ENCODE measurements around the gene SLC2A4RG. TPM values are rescaled to one million over a fixed set of nuclear protein-coding genes. Genes with fewer than 3 reads are reported as not detected.
A peak's percentile ranks its signal among the peaks of the same experiment; 100 is the strongest.

SLC2A4RG gene
- total RNA-seq, 1 donor: 17.1 TPM

GRCh38 chr20:63740627-63741353 lies 1.2 kb downstream of the SLC2A4RG start:
- Histone ChIP-seq H3K4me3 (ENCODE audit: low read length) (peak overlapping the region; percentile 39), H3K4me1 (ENCODE audit: insufficient read depth, low read length) (peaks cover 43% of the 10 kb centered on the region), H3K27me3 (ENCODE audit: insufficient read depth, low read length) (no peaks in the 10 kb centered on the region), H3K9me3 (ENCODE audit: low read depth, low read length) (no peaks in the 10 kb centered on the region)

DNA sequence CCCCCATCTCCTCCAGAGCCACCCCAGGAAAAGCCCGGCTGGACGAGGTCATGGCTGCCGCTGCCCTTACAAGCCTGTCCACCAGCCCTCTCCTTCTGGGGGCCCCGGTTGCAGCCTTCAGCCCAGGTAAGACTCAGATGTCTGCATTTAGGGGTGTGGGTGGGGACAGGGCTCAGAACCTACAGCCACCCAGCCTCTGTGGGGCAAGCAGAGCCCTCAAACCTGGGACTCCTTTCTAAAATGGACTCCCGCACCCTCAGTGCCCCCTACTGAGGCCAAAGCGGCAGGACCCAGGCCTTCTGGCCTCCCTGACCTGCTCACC lies 1.7 kb downstream of the SLC2A4RG start:
- no peaks in the 10 kb centered on the region for H3K27me3 ChIP-seq (ENCODE audit: insufficient read depth, low read length)
- peaks cover 37% of the 10 kb centered on the region for H3K4me1 ChIP-seq (ENCODE audit: insufficient read depth, low read length)
- no peaks in the 10 kb centered on the region for H3K9me3 ChIP-seq (ENCODE audit: low read depth, low read length)
- no peak overlapping the region for H3K4me3 ChIP-seq (ENCODE audit: low read length)

- peaks cover 32% of the 10 kb centered on the region for H3K4me1 ChIP-seq (ENCODE audit: insufficient read depth, low read length)
- H3K9me3 ChIP-seq (ENCODE audit: low read depth, low read length): no peaks in the 10 kb centered on the region
- no peaks in the 10 kb centered on the region for H3K27me3 ChIP-seq (ENCODE audit: insufficient read depth, low read length)
- no peak overlapping the region for H3K4me3 ChIP-seq (ENCODE audit: low read length)
These were observed 2.3 kb downstream of the SLC2A4RG start for GRCh38 chr20:63741676-63742380.

- no peaks in the 10 kb centered on the region for H3K27me3 ChIP-seq (ENCODE audit: insufficient read depth, low read length)
- no peak overlapping the region for H3K4me3 ChIP-seq (ENCODE audit: low read length)
- peaks cover 26% of the 10 kb centered on the region for H3K4me1 ChIP-seq (ENCODE audit: insufficient read depth, low read length)
- no peaks in the 10 kb centered on the region for H3K9me3 ChIP-seq (ENCODE audit: low read depth, low read length)
These were observed 2.9 kb downstream of the SLC2A4RG start for GRCh38 chr20:63742381-63743024.

DNA sequence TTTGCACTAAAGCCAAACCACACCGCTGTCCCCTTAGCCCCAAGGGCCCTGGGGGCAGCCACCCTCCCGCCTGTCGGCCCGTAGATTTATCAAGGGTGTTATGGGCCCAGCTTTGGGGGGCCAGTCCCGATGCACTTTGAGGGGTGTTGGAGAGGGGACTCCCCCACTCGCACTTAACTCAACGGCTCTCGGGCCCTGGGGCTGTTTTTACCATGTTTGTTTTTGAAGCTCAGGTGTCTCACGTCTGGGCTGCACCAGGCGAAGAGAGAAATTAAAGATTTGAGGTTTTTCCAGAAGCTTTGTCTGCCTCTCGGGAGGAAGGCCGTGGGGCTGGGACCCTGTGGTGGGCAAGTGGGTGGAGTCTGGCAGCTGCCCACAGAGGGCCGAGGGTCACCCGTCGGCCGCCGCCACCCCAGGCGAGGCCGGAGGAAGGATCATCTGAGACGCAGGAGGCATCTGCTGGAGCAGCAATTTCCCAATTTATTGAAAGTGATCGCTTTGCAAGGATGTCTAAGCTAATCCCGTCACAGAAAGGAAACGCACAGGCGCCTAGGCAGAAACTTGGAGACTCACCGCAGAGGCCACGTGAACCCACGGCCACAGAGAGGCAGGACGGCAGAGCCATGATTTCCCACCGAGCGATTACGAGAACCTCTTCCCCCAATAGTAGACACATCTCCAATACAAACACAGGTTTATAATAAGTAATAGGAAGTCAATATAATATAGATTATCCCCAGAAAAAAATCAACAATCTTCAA lies 3.8 kb downstream of the SLC2A4RG start:
- peaks cover 21% of the 10 kb centered on the region for H3K4me1 ChIP-seq (ENCODE audit: insufficient read depth, low read length)
- no peak overlapping the region for H3K4me3 ChIP-seq (ENCODE audit: low read length)
- no peaks in the 10 kb centered on the region for H3K9me3 ChIP-seq (ENCODE audit: low read depth, low read length)
- H3K27me3 ChIP-seq (ENCODE audit: insufficient read depth, low read length): no peaks in the 10 kb centered on the region

DNA sequence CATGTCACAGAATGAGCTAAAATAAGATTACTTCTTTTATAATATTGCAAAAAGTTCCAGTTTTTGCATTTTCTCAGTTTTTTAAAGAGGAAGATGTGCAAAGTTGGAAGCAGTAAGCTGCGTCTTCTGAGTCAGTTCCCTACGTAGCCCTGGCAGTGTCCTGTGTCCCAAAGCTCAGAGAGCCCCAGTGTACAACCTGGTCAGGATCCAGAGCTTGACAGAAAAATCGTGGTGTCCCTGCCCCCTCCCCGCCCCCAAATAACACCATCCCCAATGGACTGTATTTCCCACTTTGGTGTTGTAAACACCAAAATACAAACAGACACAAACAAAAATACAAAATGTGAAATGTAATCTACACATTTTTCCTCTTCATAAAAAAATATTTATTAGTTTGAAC lies 4.6 kb downstream of the SLC2A4RG start:
- Histone ChIP-seq H3K27me3 (ENCODE audit: insufficient read depth, low read length) (no peaks in the 10 kb centered on the region), H3K4me3 (ENCODE audit: low read length) (no peak overlapping the region), H3K9me3 (ENCODE audit: low read depth, low read length) (no peaks in the 10 kb centered on the region), H3K4me1 (ENCODE audit: insufficient read depth, low read length) (peaks cover 14% of the 10 kb centered on the region)

GRCh38 chr20:63744574-63745423 lies 5.2 kb downstream of the SLC2A4RG start:
- H3K9me3 ChIP-seq (ENCODE audit: low read depth, low read length): no peaks in the 10 kb centered on the region
- no peaks in the 10 kb centered on the region for H3K27me3 ChIP-seq (ENCODE audit: insufficient read depth, low read length)
- H3K4me1 ChIP-seq (ENCODE audit: insufficient read depth, low read length): peaks cover 12% of the 10 kb centered on the region
- H3K4me3 ChIP-seq (ENCODE audit: low read length): no peak overlapping the region

DNA sequence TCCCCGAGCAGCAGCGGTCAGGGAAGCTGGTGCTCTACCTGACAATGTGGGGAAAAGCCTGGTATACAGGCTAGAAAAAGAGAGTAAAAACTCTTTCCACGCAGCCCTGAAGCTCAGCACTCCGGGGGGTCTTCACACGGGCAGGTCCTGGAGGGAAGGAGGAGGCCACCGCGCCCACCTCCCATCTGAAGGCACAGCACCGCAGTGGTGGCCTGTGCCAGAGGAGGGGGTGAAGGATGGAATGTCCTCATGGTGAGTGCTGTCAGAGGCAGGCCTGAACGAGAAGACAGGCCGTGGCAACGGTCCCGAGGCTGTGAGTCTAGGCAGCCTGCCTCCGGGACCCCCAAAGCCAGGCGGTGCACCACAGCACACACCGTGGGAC lies 5.8 kb downstream of the SLC2A4RG start:
- H3K9me3 ChIP-seq (ENCODE audit: low read depth, low read length): no peaks in the 10 kb centered on the region
- H3K4me1 ChIP-seq (ENCODE audit: insufficient read depth, low read length): peaks cover 17% of the 10 kb centered on the region
- no peak overlapping the region for H3K4me3 ChIP-seq (ENCODE audit: low read length)
- no peaks in the 10 kb centered on the region for H3K27me3 ChIP-seq (ENCODE audit: insufficient read depth, low read length)

DNA sequence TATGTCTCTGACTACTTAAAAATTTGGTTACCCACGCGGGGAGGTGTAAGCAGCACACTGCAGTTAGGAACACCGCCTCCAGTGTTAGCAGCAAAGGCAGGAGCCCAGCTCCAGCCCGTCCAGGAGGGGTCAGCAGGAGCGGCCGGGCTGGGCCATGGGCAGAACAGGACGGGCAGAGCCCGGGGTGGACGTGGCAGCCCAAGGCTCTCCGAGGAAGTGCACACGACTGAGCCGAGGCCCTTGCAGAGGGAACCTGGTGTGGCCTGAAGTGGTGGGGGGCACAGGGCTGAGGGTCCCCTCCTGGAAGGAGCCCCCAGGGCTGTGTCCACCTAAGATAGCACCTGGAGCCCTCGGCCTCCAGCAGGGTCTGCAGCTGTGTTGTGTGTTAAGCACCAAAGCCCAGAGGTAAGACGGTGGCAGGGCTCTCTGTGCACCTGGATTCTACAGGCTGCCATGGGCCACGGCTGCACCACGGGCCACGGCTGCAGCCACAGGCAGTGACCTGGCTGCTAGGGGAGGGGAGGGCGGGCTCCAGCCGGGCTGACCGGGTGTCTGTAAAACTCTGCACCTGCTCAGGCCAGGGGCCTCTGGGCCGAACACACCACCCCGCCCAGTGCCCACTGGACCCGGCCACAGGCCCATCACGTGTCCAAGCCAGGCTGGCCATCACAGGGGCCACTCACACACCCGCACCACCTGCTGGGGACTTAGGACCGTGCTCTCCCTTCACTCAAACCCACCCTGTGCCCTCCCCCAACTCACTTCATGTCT lies 6.6 kb downstream of the SLC2A4RG start:
- H3K4me1 ChIP-seq (ENCODE audit: insufficient read depth, low read length): peaks cover 16% of the 10 kb centered on the region
- H3K27me3 ChIP-seq (ENCODE audit: insufficient read depth, low read length): no peaks in the 10 kb centered on the region
- H3K9me3 ChIP-seq (ENCODE audit: low read depth, low read length): no peaks in the 10 kb centered on the region
- no peak overlapping the region for H3K4me3 ChIP-seq (ENCODE audit: low read length)

DNA sequence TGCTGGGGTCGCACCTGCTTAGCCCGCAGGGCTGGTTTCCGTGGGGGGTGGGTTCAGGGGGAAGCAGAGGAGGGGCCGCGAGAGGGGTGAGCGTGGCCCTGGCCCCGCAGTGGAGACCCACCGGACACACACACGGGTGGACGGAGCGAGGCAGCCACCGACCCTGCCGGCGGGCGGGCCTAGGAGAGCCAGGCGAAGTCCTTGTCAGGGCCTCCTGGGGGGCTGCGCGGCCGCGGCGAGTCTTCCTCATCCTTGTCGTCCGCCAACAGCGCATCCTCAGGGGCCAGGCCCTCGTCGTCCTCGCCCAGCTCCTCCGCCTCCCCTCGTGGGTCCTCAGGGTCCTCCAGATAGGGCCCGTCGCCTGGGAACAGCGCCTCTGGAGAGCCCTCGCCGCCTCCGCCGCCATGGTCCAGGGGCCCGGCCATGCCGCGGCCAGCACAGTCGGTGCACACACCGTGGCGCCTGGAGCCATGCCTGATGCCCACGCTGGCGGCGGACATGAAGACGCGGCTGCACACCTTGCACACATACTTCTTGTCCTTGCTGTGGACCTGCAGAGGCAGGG lies 7.3 kb downstream of the SLC2A4RG start:
- H3K27me3 ChIP-seq (ENCODE audit: insufficient read depth, low read length): no peaks in the 10 kb centered on the region
- peaks cover 12% of the 10 kb centered on the region for H3K4me1 ChIP-seq (ENCODE audit: insufficient read depth, low read length)
- no peaks in the 10 kb centered on the region for H3K9me3 ChIP-seq (ENCODE audit: low read depth, low read length)
- no peak overlapping the region for H3K4me3 ChIP-seq (ENCODE audit: low read length)

- no peak overlapping the region for H3K4me3 ChIP-seq (ENCODE audit: low read length)
These were observed 8.1 kb downstream of the SLC2A4RG start for GRCh38 chr20:63747622-63748069.

GRCh38 chr20:63748070-63748933 lies 8.7 kb downstream of the SLC2A4RG start:
- no peaks in the 10 kb centered on the region for H3K27me3 ChIP-seq (ENCODE audit: insufficient read depth, low read length)
- no peaks in the 10 kb centered on the region for H3K9me3 ChIP-seq (ENCODE audit: low read depth, low read length)
- peaks cover 12% of the 10 kb centered on the region for H3K4me1 ChIP-seq (ENCODE audit: insufficient read depth, low read length)
- H3K4me3 ChIP-seq (ENCODE audit: low read length): no peak overlapping the region

More at GRCh38 chr20:63747622-63748069, 8.1 kb downstream of the SLC2A4RG start:
- Histone ChIP-seq H3K4me1 (ENCODE audit: insufficient read depth, low read length) (peaks cover 12% of the 10 kb centered on the region), H3K27me3 (ENCODE audit: insufficient read depth, low read length) (no peaks in the 10 kb centered on the region), H3K9me3 (ENCODE audit: low read depth, low read length) (no peaks in the 10 kb centered on the region)

- Histone ChIP-seq H3K4me1 (ENCODE audit: insufficient read depth, low read length) (peaks cover 12% of the 10 kb centered on the region), H3K27me3 (ENCODE audit: insufficient read depth, low read length) (no peaks in the 10 kb centered on the region), H3K4me3 (ENCODE audit: low read length) (no peak overlapping the region), H3K9me3 (ENCODE audit: low read depth, low read length) (no peaks in the 10 kb centered on the region)
These were observed 9.3 kb downstream of the SLC2A4RG start for GRCh38 chr20:63748934-63749270.
